HG02970 (cell line): ENCODE data around the gene BBS9.

ENCODE experiments used
- ATAC-seq: cut with Tn5 transposase; IDR thresholded peaks from one replicate; pipeline ENCODE4 v1.9.1; 2021; ENCODE audit warnings: mild to moderate bottlenecking, moderate library complexity, moderate number of reproducible peaks; ENCODE audit not compliant: unreplicated experiment, low FRiP score

BBS9 gene

DNA sequence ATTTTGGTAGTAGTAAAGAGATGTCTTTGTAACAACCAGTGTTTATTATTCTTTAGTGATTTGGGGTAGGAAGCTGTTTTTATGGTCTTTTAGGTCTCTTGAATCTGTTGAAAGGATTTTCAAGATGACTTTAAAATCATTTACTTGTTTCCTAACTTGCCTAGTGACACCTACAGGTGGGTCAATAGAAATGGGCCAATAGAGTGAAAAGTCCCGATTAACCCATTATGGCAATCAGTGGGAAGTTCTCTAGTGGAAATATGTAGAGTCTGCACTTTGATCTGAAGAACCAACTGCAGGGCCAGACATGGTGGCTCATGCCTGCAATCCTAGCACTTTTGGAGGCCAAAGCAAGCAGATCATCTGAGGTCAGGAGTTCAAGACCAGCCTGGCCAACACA is 401.3 kb downstream of the BBS9 start:
- ATAC-seq = no peak

DNA sequence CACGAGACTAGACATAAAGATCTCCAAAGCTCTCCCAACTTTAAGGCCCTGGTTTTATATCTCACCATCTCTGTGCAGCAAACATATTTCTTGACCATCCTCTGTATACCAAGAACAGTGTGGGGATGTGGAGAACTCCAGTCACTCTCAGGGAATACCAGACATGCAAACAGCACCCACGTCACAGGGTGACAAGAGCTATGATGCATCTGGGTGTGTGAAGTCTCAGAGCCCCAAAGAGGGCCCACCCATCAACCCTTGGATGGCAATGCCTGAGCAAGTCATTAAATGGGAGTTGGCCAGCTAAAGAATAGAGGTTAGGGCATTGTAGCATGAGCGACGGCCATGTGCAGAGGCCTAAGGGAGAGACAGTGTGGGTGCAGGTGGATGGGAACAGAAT is 402.5 kb downstream of the BBS9 start:
- no peak for ATAC-seq

- no peak for ATAC-seq
Measured at GRCh38 chr7:33534833-33535232, 405.5 kb downstream of the BBS9 start.

DNA sequence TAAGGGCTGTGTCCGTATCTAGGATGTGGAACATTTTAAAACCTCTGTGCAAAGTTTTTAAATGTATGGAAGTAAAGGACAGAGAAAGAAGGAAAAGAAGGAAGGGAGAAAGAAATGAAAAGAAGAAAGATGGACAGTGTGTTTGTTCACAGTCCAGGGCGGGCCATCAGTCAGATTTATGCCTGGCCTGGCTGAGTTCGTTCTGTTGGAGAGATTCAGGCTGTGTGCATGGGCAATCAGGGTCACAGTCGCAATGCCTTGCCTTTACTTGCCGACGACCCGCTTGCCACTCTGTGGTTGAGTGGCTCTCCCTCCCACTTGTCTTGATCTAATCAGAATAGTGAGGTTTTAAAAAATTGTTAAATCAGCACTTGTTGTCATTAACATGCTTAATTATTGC is 406.6 kb downstream of the BBS9 start:
- ATAC-seq = no peak

- no peak for ATAC-seq
Measured at GRCh38 chr7:33536398-33537103, 407.2 kb downstream of the BBS9 start.

GRCh38 chr7:33537104-33537477 is 407.7 kb downstream of the BBS9 start:
- no peak for ATAC-seq

GRCh38 chr7:33539198-33539597 is 409.8 kb downstream of the BBS9 start:
- no peak for ATAC-seq

DNA sequence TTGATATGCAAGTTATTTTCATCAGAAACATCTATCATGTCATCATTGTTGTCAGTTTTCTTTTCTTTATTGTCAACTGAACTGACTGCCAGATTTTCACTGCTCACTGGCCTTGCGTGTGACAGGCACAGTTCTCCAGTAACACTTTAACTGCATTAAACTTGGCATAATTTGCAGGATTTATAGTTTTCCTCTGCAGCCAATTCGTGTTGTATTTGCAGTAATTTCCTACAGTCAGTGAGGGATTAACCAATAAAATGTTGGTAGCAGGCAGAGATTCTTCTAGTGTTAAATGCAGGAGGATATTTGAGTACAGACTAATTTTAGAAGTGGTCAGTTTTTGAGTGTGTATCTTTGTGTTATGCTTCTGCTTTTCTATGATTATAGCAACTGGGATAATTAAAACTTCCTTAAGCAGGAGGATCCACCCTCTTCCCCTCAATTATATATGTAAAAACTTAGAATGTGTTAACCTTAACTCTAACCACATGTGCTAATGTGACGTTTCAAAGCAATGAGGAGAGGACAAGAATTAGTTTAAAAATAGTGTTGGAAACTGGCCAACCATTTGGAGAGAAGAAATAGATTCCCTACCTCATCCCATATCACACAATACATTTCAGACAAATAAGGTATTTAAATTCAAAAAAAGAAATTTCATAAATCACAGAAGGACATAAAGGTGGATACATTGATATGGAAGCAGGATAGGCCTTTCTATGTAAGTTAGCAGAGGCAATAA is 410.5 kb downstream of the BBS9 start:
- no peak for ATAC-seq

DNA sequence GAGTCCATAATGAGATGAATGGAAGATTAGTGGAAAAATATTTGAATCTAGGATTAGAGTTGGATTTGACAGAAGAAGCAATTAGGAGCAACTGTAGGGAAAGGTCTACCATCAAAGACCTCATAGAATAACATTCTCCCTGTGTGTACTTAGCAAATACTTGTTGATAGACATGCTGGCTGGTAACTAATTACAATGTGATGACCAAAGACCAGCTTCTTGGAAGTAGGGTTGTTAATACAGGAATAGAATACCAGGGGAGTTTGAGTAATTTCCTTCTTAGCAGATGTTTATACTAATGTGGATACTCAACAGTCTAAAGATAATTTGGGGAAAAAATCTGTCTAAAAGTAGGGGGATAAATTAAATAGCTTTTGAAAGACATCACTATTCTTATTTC is 418.5 kb downstream of the BBS9 start:
- ATAC-seq = no peak

DNA sequence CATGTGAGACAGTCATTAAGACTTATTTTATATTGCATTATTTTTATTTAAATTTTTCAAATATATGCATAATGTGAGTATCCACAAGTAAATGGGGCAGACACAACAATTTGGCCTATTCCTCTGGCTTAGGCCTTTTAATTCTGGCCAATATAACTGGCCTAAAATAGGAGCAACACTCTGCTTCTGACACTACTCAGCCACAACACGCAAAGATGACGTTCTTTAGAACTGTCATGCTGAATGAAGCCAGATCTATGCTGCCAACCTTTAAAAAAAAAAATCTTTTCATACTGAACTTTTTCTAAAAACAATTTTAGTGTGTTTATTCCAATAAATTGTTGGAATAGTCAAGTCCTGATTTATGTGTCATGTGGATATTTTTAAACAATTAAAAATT is 421.0 kb downstream of the BBS9 start:
- no peak for ATAC-seq

DNA sequence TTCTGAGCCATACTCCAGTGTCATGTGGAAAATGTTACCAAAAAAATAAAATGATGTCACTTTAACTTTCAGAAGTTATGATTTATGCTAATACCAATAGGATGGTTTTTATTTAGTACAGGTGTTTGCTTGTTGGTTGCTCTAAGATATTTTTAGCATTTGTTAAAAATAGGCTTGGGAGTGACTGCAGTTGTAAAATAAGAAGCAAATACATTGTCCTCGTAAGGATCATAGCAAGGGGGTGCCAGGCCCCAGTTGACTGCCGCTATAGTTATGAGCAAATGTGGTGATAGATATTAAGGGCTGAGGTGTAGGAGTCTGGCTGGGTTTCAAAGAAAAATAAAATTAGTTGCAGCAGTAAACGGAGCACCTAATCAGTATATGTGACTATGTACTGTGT is 421.6 kb downstream of the BBS9 start:
- no peak for ATAC-seq

DNA sequence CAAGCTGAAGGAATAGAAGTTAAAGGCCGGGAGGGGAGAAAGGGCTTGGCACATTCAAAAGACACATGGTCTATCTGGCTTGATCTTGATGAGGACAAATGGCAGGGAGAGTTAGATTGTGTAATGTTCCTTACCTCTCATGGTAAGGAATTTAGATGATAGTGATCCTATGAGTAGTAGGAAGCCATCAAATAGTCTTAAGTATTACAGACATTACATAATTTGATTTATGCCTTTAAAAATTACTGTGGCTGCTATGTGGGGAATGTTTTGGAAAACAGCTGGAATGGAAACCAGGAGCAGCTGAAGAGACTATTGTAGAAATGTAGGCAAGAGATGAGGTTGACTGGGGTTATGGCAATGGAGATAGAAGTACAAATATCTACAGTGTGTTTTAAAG is 424.7 kb downstream of the BBS9 start:
- ATAC-seq = no peak

- ATAC-seq = no peak
Measured at GRCh38 chr7:33554576-33554975, 425.2 kb downstream of the BBS9 start.

DNA sequence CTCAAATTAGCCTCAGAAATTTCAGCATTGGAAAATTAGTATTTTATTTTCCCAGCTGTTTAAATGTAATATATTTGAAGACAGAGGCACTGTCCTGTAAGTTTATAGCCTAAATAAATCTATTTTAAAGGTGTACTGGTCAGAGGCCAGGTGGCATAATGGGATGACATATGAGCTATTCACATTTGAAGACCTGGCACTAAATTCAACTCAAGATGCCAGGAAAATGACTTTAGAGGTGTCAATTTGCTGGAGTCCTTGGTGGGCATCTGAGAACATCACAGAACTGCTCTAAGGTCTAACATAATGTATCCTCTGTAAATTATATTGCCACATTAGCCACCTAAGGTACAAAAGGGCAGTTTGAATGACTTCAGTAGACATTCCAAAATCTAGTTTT is 427.1 kb downstream of the BBS9 start:
- ATAC-seq = no peak

- no peak for ATAC-seq
Measured at GRCh38 chr7:33558549-33559323, 429.4 kb downstream of the BBS9 start.

GRCh38 chr7:33559324-33559710 is 430.0 kb downstream of the BBS9 start:
- no peak for ATAC-seq

DNA sequence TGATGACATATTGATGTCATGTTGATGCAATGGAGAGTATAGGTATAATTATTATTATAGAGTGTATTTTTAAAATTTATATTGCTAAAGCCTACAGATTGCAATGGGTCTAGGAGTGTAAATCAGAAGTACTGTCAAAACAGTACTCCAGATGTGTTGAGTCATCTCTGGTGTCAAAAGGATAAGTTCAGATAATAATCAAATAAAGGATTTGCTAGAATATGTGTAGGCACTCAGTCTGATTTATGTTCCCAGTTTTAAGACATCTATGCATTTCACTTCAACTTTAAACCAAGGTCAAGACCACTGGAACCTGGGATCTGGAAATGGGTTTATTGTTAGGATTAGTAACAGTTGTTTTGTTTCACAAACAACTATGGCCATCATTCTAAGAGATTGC is 433.6 kb downstream of the BBS9 start:
- no peak for ATAC-seq

- ATAC-seq = no peak
Measured at GRCh38 chr7:33563651-33564050, 434.3 kb downstream of the BBS9 start.

DNA sequence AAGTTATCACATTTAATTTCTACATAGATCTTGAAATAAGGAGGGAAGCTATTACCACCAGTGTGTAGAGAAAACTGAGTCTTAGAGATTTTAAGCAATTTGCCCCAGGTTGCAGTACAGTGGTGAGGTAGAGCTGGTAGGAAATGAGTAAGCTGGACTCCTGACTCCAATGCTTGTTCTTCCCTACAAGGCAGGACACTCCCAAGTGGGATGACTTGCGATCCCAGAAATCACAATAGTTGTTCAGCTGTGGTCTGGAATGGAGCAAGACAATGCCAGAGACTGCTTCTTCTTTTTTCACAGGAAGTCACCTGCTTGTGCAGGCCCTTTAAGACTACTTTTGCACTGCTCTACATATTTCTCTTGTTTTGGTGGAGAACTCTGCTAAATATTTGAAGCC is 448.8 kb downstream of the BBS9 start:
- ATAC-seq = no peak

- no peak for ATAC-seq
Measured at GRCh38 chr7:33578881-33579672, 449.7 kb downstream of the BBS9 start.

DNA sequence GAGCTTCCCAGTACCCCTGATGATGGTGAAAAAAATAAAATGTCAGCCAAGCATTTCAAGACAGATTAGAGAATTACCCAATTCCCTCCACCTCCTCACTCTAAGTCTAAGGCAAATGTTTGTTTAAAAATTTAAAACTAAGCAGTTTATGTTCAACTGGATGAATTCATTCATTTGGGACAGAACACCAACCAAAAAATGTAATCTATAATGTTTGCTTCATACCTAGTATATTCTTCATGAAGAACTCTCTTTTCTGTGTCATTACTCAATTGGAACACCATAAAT is 450.3 kb downstream of the BBS9 start:
- no peak for ATAC-seq
